Stimulated activated CD4-positive, alpha-beta T cell treated with anti-CD3 and anti-CD28 coated beads, TNF-alpha, amount 100 ng/mL, for 4 hours (primary cell): ENCODE results near the gene OR10A6.

Experiments used
- DNase-seq, 3 experiments: peaks; one replicate each; pipeline ENCODE4 v3.0.0-alpha.2; 2020; ENCODE audit warnings: low read depth in 3 of 3

OR10A6 gene

DNA sequence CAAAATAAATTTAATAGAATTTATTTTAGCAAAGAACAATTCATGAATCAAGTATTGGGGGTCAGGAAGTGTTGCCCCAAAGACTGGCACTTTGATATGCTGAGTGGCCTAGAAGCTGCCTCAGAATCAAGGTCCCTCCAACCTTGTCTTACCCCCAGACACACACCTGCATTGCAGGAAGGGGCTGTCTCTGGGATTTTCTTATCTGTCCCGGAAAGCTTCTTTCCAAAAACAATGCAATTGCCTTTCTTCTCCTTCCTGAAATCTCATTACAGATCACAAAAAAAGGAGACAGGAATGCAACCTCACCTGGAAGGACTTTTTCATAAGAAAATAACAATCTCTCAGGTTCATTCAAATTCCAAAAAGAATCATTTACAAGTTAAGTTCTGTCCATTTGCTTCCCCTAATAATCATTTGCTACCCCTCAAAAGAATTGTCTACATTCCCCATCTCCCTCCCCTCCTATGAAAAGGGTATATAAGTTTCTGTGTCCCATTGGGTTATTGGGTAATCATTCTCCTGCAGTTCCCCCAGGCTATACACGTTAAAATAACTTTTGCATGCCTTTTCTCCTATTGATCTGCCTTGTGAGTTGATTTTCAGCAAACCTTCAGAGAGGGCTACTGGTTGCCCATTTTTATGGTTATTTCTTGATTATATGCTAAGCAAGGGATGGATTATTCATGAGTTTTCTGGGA is 21.3 kb downstream of the OR10A6 start:
- no peak for DNase-seq

DNA sequence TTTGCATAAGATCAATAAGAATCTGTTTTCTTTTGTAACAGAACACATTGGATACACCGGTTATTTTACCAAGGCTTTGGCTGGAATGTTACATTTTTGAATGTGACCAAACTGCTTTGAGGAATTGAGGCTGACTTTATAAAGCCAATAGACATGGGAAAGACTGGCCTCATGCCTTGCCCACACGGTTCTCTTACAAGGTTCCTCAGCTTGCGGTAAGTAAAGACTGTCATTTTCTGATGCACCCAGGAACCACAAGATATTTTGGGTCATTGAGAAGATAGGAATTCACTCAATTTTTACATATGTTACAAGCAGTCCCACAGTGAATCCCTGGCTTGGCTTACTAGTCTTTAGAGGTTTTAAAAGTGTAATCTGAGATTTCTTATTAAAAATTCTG is 23.9 kb downstream of the OR10A6 start:
- no peak for DNase-seq

DNA sequence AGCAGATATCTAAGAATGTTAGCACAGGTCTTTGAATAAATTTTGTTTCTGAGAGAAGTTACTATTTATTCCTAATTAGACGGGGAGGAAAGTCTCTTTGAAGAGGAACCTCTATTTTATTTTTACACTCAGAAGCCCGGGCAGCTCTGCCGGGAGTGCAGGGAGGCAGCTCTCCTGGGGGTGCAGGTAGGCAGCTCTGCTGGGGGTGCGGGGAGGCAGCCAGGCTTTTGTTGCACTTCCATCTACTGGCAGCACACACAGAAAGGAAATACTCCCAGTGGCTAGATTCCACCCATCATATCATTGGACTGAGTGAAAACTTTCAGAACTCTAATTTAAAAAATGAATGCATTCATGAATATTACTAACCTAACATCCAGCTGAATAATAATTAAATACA is 24.6 kb downstream of the OR10A6 start:
- DNase-seq, result no peak

DNA sequence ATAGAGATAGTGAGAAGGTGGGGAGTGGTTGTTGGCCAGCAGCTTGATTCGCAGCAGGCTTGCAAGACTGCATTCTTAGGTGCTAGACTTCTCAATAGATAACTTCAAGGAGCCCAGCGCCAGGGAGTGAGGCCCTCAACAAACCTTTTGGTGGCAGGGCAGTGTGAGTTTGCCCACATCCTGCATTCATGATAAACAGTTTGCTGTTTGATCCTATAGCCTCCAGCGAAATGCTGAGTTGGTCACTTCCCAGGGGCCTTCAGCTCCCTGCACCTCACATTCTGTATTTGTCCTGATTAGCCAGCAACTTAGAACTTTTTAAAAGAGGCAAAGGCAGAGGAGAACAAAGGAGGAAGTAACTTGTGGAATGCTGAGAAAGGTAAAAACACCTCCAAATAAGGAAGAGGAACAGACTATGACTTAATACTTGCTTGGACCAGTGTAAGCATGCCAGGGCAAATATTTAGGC is 25.1 kb downstream of the OR10A6 start:
- no peak for DNase-seq

DNA sequence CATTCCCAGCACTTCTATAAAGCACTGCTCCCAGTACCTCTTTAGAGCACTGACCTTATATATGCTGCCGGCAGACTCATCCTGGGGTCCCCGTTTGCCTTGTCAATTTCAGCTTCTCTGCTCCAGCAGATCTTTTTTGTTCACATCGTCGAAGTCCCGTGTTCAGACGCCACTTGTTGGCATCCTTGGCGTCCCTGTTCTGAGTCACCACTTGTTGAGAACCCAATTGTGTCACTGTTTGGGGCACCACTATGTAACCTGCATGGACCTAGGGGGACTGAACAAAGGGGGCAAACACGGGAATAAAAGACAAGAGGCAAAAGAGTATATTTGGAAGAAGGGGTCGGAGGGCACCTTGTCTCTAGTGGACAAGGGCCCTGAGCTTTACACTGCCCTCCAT is 25.5 kb downstream of the OR10A6 start:
- DNase-seq, result no peak

DNA sequence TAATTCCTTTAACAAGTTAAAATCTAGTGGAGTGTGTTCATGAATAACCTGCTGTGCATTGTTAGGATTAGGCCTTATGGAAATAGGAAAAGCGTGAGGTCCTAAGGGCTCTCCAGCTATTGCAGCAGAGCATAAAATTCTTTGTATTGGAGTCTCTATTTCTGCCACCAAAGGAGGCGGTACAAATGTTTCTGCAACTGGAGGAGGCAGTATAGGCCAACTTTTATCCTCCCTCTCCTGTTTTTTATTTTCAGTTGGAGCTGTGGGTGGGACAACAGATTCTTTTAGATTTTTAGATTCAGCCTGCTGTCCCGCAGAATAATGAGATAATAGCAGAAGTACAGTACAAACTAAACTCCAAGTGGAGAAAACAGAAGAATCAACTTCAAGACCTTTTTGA is 26.2 kb downstream of the OR10A6 start:
- DNase-seq, result no peak

DNA sequence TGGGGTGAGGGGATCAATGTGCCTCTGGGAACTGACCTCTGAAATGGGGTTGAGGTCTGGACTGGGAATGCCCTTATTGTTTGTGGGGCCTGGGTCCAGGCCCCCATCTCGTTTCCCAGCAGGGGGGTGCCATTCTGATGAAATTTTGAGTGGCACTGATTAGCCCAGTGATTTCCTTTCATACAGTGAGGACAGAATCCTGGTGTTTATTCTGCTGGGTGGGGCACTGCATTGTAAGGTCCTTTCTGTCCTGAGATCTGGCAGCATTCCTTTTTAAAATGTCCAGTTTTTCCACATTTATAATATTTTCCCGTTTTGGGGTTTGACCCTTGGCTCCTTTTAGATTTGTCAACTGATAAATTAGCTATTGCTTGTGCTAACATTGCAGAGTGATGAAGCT is 27.1 kb downstream of the OR10A6 start:
- no peak for DNase-seq

DNA sequence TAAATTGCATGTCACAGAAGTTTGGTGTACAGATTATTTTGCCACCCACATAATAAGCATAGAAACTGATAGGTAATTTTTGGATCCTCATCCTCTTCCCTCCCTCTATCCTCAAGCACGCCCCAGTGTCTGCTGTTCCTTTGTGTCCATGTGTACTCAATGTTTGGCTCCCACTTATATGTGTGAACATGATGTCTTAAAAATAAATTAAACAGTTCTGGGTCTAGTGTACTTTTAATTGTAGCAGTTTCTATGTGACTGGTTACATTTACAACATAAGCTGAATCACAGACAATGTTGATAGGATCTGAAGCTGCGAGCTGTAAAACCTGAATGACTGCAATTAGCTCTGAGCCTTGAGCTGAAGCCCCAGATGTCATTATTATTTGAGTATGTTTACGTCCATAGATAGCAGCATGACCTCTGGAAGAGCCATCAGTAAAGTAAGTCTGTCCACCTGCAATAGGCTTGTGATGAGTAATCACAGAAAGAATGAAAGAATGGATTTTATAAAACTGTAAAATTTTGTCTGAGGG is 29.7 kb downstream of the OR10A6 start:
- no peak for DNase-seq

DNA sequence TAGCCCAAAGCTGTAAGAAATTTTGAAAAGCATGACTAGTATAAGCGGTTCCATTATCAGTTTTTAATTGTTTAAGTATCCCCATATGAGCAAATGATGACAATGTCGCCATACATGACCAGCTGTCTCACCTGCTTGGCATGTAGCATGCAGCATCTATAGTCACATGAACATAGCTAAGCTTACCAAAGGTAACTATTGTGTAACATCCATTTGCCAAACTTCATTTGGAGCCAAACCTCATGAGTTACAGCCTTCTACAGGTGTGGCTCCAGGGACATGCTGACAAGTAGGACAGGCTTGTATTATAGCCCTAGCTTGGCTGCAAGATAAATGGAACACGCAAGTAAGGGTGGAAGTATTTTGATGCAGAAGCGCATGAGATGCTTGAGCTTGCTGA is 30.4 kb downstream of the OR10A6 start:
- DNase-seq, result no peak

DNA sequence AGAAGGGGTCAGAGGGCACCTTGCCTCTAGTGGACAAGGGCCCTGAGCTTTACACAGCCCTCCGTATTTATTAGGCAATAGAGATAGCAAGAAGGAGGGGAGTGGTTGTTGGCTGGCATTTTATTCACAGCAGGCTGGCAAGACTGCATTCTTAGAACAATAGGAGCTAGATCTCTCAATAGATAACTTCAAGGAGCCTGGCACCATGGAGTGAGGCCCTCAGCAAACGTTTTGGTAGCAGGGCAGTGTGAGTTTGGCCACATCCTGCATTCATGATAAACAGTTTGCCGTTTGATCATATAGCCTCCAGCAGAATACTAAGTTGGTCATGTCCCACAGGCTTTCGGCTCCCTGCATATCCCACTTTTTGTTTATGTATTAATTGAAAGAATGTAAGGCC is 31.6 kb downstream of the OR10A6 start:
- DNase-seq, result no peak

DNA sequence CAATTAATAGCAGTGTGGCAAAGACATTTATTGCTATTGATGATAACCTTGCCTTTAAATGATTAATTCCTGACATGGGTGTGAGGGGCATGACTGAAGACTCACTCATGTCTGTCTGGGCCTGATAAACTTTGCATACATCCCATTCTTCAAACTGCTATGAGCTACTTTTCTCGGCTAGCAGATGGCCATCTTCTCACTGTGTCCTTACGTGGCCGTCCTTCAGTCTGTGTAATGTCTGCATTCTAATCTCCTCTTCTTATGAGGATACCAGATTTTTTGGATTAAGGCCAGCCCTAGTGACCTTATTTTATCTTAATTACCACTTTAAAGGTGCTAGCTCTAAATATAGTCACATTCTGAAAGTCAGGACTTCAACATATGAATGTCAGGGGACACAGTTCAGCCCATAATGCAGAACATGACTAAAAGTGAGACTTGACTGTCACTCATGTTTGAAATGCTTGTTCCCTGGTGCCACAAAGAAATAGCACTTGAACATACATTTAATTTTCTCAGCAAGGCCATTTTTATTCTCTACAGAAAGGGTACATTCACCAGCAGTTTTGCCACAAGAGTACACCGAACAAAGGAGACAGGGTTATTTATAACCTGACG is 32.3 kb downstream of the OR10A6 start:
- no peak for DNase-seq

DNA sequence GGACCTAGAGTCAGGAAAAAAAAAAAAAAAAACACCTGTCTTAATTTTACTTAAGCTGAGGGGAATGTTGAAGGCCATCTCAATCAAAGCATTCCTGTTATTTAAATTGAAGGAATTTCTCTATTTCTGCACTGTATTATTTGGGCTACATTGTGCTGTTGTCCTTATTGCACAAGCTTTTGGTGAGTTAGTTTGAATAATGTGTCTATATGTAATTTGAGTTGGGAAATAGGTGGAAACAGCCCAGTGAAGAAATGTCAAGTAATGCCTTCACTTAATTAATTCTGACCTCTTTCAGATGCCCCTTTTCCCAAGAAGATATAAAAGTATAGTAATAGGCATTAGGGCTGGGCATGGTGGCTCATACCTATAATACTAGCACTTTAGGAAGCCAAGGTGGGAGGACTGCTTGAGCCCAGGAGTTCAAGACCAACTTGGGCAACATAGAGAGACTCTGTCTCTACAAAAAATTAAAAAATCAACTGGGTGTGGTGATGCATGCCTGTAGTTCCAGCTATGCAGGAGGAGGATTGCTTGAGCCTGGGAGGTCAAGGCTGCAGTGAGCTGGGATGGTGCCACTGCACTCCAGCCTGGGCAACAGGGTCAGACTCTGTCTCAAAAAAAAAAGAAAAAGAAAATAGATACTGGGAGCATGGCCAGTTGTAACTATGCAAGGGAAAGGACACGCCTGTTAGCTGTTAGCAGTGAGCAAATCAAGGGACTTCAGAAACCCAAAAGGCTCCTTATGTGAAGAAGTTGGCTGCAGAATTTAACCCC is 34.9 kb downstream of the OR10A6 start:
- DNase-seq, result no peak

DNA sequence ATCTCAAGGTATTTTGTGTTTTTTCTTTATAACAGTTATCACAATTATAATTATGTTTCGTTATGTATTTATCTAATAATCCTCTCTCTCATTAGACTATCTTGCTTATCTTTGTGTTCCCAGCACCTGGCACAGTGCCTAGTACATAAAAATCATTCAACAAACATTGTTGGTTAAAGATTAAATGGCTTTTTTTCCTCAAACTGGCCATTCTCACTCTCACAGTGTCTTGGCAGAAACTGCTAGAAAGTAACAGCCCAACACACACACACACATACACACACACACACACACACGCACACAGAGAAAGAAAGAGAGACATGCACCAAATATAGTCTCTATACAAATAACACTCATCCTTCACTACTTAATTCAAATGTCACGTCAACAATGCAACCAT is 36.8 kb downstream of the OR10A6 start:
- no peak for DNase-seq

DNA sequence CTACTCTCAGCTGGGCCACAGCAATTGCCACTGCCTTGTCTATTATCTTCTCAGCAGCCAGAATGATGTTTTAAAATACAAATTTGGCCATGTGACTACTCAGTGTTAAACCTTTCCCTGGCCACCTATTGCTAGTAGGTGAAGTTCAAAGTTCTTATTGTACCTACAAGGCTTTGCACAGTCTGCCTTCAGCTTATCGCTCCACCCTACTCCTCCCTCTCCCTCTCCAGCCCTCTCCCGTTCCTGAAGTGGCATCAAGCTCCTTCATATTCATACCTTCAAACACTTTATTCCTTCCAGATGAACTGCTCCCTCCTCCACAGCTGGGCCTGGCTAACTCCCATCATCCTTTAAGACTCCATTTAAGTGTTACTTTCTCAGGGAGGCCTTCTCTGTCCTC is 37.3 kb downstream of the OR10A6 start:
- no peak for DNase-seq

DNA sequence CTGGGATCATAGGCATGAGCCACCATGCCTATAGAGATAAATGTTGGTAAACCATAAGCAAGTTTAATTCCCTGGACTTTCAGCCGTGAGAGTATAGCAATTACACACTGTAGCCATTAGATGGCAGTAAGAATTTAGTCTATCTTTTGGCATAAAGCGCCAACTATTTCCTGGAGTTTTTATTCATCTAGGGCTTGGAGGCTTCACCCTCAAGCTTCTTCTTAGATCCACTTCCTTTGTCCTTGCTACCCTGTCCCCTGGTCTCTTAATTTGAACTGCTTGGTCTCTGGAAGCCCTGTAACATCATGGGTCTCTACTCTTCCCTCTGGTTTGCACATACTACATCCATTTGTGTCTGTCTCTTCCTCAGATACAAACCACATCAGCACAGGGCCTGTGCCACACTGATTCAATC is 38.2 kb downstream of the OR10A6 start:
- DNase-seq, result no peak

DNA sequence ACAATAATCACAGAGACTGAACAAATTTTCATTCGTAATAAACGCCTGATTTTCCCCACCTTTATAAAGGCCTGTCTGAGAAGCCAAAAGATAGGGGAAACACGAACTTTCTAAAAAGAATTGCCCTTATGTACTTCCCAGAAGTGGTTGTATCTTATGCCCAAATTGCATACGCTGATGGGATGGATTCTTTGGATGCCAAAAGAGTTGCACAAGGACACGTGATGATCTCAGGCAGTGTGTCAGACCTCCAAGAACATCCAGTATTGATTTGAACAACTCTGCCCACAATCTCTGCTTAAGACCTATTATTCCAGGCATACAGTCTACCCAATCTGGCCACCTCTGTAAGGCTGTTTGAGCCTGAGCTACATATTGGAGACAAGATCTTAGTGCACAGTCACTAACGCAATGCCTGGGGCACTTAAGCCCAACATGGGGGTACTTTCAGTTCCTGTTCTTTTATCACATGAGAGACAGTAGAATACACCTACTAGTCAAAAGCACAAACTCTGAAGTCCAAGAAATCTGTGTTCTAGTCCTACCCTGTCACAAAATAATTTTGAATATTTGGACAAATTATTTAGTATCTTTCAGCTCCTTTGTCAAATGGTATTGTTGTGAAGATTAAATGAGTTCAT is 38.9 kb downstream of the OR10A6 start:
- no peak for DNase-seq

DNA sequence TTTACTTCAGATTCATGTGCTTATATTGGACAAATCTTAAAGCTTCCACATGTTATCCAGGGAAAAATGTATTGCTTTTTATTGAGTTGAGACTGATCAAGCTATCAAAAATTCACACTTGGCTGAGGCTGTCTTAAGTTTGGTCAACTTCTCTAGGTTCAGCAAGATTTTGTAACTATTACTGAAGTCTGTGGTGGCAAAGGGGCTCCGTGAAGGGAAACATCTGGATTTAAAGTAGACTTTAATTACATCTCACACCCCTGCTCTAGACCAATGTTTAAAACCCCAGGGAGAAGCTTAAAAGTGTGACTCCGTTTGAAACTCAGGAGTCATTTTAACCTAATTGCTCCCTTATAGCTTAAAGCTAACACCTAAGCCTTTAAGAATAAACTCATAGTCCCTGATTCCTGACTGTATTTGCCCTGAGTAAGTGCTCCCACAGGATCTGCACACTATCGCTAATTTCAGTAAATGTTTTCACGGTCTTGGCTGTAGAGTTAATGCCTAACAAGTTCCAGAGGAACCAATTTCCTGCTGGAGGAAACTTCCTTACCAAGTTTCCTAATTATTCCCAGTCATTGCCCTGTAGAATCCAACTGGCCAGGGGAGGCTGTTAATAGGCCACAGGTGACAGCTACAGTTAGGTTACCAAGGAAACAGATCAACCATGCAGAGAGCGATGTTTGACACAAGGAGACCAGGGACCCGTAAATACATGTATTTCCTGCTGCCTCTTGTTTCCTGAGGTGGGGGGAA is 40.5 kb downstream of the OR10A6 start:
- no peak for DNase-seq

DNA sequence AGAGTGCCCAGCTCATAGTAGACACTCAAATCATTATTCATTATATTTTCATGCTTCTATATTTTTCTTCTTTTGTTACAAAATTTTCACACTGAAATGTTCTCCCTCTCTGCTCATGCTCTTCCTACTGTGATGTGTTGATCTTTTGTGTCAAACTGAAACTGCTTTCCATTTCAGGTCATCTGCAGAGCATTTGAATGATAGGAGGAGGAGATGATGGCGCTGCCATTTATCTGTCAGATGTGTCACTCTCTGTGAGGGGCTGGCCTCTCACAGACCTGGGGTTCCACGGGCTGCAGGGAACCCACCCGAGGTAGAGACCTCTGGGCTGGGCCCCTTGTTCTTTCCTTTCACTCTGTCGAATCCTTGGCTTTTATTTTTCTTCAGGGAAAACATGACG is 41.1 kb downstream of the OR10A6 start:
- DNase-seq, result no peak

DNA sequence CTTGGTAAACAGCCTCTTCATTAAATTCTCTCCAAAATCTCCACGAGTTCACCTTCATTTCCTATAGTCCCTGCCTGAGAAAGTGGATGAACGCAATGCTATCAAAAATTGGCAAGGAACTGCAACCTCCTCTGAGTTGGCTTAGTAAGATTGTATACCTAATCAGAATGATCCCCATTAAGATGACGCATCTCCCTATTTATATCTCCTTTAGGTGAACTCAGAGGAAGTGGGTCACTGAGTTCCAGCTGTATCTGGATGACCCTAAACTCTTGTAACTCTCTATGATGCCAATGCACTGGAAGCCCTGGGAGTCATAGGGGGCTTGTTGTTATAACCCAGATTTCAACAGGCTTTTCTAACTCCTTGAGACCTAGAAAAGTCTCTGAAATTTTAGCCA is 48.2 kb downstream of the OR10A6 start:
- DNase-seq, result no peak
